Body of pancreas (tissue), 4 donors: ENCODE measurements around the gene ARCN1.

Source experiments
- POLR2A ChIP-seq, 3 donors: fragments of 450-650 bp; IDR thresholded peaks; one replicate each; pipeline ENCODE4 v1.6.1; 2016; ENCODE audit warnings: antibody characterized with exemption in 3 of 3, mild to moderate bottlenecking in 2 of 3
- TF ChIP-seq, protein P1 (sequence below), 7 experiments: fragments of 450-650 bp in 4 of 7; fragments of 200-600 bp in 3 of 7; sonication (generic) in 3 of 7; IDR thresholded peaks; one replicate each; pipeline ENCODE4 v1.5.1; 2016 to 2019; ENCODE audit warnings: antibody characterized with exemption in 7 of 7

GRCh38 chr11:118638726-118639125, 66.5 kb downstream of the ARCN1 start:
- TF ChIP-seq, protein P1, sequence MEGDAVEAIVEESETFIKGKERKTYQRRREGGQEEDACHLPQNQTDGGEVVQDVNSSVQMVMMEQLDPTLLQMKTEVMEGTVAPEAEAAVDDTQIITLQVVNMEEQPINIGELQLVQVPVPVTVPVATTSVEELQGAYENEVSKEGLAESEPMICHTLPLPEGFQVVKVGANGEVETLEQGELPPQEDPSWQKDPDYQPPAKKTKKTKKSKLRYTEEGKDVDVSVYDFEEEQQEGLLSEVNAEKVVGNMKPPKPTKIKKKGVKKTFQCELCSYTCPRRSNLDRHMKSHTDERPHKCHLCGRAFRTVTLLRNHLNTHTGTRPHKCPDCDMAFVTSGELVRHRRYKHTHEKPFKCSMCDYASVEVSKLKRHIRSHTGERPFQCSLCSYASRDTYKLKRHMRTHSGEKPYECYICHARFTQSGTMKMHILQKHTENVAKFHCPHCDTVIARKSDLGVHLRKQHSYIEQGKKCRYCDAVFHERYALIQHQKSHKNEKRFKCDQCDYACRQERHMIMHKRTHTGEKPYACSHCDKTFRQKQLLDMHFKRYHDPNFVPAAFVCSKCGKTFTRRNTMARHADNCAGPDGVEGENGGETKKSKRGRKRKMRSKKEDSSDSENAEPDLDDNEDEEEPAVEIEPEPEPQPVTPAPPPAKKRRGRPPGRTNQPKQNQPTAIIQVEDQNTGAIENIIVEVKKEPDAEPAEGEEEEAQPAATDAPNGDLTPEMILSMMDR (IDR thresholded peaks at IDR 0.05): no peak
- no peak for TF ChIP-seq POLR2A (IDR thresholded peaks at IDR 0.05)
